Measurements from ENCODE around the gene CHN1. TPM values are rescaled to one million over a fixed set of nuclear protein-coding genes. Genes with fewer than 3 reads are reported as not detected.

CHN1 gene
- total RNA-seq, 1 donor from 2014 or later, result 9.2 TPM

DNA sequence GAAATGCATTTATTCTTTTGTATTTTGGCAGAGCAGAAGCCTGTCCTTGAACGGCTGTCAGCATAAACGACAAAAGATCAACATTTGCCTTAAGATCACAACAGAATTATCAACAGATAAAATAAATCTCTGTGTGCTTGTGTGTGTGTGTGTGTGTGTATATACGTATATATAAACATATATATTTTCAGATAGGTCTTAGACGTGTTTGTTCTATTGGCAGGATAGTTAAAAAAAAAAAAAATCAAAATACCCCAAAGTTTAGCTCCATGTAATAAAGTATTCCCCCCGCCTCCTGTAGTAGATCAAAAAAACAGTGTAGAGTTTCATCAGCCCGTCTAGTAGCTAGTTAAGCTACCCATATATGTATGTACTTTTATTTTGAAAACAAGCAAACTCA lies 107.9 kb downstream of the CHN1 start:
- ATAC-seq (ENCODE audit: poor library complexity), result no peak
- intact Hi-C loops (cut with DNase I), result no loop called here
- DNase-seq, result no peak

- no peak for DNase-seq
- no peak for ATAC-seq (ENCODE audit: poor library complexity)
- intact Hi-C loops (cut with DNase I), result no loop called here
Observed at GRCh38 chr2:174893018-174893417, 112.2 kb downstream of the CHN1 start.

DNA sequence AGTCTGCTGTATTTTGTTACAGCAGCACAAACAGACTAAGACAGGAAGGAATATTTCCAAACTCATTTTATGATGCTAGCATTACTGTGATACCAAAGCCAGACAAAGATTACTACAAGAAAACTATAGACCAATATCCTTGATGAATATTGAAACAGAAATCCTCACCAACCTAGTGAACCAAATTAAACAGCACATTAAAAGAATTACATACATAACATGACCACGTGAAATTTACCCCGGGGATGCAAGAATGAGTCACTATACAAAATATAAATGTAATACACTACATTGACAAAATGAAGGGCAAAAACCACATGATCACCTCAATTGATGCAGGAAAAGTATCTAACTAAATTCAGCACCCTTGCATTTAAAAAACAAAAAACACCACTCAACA lies 112.6 kb downstream of the CHN1 start:
- intact Hi-C loops (cut with DNase I), result no loop called here
- no peak for DNase-seq
- no peak for ATAC-seq (ENCODE audit: poor library complexity)

DNA sequence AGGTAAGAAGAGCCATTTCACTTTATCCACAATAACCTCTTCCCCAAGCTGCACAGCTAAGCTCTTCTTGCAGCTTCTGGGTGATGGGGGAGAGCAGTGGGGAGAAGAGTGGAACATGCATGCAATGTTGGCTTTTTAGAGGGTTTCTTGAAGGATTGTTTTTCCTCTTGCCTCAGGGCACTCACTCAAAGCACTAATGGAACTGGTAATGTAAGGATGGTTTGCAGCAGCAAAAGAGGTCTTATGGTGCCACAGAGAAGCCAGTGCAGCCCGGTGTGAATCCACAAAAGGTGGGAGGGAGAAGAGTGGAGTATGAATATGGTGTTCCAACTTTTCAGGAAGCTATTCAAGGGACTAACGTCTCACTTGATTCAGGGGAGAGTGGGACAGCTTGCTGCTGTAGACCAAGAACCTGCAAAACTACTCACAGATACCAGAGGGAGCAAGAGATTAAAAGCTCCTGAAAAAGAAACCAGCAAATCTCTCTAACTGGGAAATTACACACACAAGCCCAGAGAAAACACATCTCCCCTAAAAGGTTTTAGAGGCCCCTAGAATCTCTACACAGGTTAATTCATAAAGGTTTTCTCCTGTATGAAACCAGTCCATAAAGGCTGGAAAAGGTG lies 116.4 kb downstream of the CHN1 start:
- intact Hi-C loops (cut with DNase I), result no loop called here
- DNase-seq (no peak), ATAC-seq (ENCODE audit: poor library complexity) (no peak)

- DNase-seq (no peak), ATAC-seq (ENCODE audit: poor library complexity) (no peak)
- intact Hi-C loops (cut with DNase I), result no loop called here
Observed at GRCh38 chr2:174888146-174888545, 117.0 kb downstream of the CHN1 start.

DNA sequence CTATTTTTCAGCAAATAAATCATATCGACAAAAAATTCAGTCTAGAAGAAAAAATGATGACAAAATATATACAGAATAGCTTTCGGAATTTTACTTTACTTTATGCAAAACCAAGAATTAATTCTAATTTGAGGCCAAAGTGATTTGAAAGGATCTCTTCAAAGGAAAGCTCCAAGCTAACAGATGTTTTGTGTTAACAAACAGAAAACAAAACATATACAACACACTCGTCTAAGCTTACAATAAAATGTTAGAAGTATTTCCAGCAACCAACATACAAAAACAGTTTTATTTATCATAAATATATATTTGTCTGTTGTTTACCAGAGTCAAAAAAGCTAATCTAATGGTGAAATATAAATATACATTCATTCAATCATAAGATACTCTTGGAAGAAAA lies 122.8 kb downstream of the CHN1 start:
- intact Hi-C loops (cut with DNase I), result no loop called here
- DNase-seq (no peak), ATAC-seq (ENCODE audit: poor library complexity) (no peak)

- intact Hi-C loops (cut with DNase I), result no loop called here
- DNase-seq, result no peak
Observed at GRCh38 chr2:174881678-174882077, 123.5 kb downstream of the CHN1 start.

DNA sequence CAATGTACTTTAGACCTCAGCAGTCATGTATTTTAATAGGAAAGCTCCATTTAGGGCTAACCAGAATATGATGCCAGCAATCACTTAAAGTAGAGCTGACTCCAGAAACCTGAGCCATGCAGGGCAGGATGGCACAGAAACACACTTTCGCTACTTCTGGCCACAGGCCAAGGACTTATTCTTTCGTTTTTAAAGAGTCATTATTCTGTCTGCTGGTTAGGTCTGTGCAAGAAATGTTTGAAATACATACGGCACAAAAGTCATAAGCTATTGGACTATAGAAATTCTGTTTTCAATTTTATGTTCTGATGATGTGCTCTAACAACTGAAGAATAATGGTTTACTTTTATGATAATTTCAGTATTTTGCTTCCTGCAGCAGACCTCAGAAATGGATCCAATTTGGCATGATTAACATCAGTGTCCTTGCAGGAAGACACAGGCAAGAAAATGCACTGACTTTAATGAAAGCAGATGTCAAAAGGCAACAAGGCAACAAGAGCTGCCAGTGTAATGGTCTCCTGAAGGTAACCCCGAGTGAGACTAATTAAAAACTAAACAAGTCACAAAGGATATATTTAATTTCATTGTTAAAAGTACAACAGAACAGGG lies 126.5 kb downstream of the CHN1 start:
- ATAC-seq (ENCODE audit: poor library complexity) (no peak), DNase-seq (no peak)
- intact Hi-C loops (cut with DNase I), result no loop called here

More at GRCh38 chr2:174881678-174882077, 123.5 kb downstream of the CHN1 start:
- ATAC-seq (ENCODE audit: poor library complexity), result no peak

GRCh38 chr2:174877751-174878150 lies 127.4 kb downstream of the CHN1 start:
- no peak for ATAC-seq (ENCODE audit: poor library complexity)
- intact Hi-C loops (cut with DNase I), result no loop called here
- DNase-seq, result no peak

- ATAC-seq (ENCODE audit: poor library complexity) (no peak), DNase-seq (no peak)
- intact Hi-C loops (cut with DNase I), result no loop called here
Observed at GRCh38 chr2:174877301-174877700, 127.9 kb downstream of the CHN1 start.

DNA sequence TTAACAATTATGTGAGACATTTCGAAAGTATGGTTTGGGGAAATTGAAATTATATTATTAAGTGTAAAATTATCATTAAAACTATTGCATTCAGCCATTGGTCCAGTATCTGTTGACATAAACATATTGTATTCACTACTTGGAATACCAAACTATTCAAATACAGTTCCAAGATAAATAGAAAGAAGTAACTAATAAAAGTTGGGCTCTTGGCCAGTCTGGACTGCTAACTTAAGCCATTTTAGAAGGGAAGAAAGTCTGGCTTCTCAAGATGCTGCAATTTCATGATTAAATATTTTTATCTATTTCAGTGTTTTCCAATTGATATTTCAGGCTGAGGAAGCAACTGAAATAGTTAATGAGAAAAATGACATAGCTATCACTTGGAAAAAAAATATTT lies 131.1 kb downstream of the CHN1 start:
- DNase-seq, result no peak
- ATAC-seq (ENCODE audit: poor library complexity), result no peak

GRCh38 chr2:174873471-174873870 lies 131.7 kb downstream of the CHN1 start:
- DNase-seq (no peak), ATAC-seq (ENCODE audit: poor library complexity) (no peak)
- intact Hi-C loops (cut with DNase I), result no loop called here

More for the DNA sequence above, 131.1 kb downstream of the CHN1 start:
- intact Hi-C loops (cut with DNase I), result no loop called here

- ATAC-seq (ENCODE audit: poor library complexity) (no peak), DNase-seq (no peak)
- intact Hi-C loops (cut with DNase I), result no loop called here
Observed at GRCh38 chr2:174870787-174871186, 134.4 kb downstream of the CHN1 start.

GRCh38 chr2:174868878-174869277 lies 136.3 kb downstream of the CHN1 start:
- ATAC-seq (ENCODE audit: poor library complexity), result no peak
- intact Hi-C loops (cut with DNase I), result no loop called here
- no peak for DNase-seq

- DNase-seq (no peak), ATAC-seq (ENCODE audit: poor library complexity) (no peak)
- intact Hi-C loops (cut with DNase I), result no loop called here
Observed at GRCh38 chr2:174866421-174866820, 138.8 kb downstream of the CHN1 start.

DNA sequence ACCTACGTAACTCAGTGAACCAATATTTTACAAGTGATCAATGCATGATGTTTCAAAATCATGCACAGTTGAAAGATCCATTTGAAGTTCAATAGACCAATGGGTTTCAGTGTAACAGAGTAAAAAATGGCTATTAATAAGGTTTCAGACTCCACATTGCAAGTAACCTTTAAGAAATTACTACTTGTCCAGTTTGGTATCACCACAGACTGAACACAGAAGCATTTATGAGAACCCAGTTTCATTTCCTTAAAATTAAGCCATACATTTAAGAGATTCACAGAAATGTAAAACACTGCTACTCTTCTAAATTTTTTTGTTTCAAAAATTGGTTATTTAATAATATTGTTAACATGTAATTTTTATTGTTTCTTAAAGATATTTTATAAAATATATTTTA lies 142.0 kb downstream of the CHN1 start:
- intact Hi-C loops (cut with DNase I), result no loop called here
- no peak for ATAC-seq (ENCODE audit: poor library complexity)
- no peak for DNase-seq

GRCh38 chr2:174859563-174860169 lies 145.5 kb downstream of the CHN1 start:
- DNase-seq, result no peak
- intact Hi-C loops (cut with DNase I), result no loop called here
- no peak for ATAC-seq (ENCODE audit: poor library complexity)

DNA sequence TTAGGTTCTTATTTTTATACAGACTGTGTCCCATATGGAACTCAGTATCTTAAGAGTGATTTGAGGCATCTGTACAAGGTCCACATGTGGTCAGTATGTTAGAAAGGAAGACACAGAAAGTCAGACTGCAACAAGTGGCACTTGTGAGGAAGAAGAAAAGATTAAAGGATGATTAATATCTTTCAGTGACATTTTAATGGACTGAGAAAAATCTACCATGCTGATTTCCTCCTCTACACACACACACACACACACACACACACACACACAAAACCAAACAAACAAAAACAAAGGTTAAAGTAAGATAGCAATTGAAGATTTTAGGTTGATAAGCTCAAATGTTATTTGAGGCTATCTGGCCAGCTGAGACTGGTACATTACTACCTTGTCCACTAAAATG lies 146.4 kb downstream of the CHN1 start:
- no peak for ATAC-seq (ENCODE audit: poor library complexity)
- DNase-seq, result no peak
- intact Hi-C loops (cut with DNase I), result no loop called here

GRCh38 chr2:174856447-174856846 lies 148.7 kb downstream of the CHN1 start:
- ATAC-seq (ENCODE audit: poor library complexity), result no peak
- DNase-seq, result no peak
- intact Hi-C loops (cut with DNase I), result no loop called here
